Stimulated activated naive B cell treated with anti-CD40 and anti-IgM and Interleukin-4, amounts not matched to agents 10 μg/mL and 1 μg/mL and 100 μg/mL, for 72 hours (primary cell): Measurements from ENCODE around the gene NOC2L.

Experiments
- ATAC-seq, 2 donors: fragments of 150-1000 bp; cut with Tn5 transposase; replicated peaks; 2 replicates each; pipeline ENCODE4 v1.10.0; 2021; ENCODE audit warnings: moderate library complexity in 1 of 2
- DNase-seq: peaks from one replicate; pipeline ENCODE4 v3.0.0; 2021
- H3K27ac Mint-ChIP-seq: one replicate; pipeline ENCODE4 v1.8.0; 2022; ENCODE audit warnings: mild to moderate bottlenecking, mixed read lengths
- H3K27me3 Mint-ChIP-seq, 2 donors: one replicate each; pipeline ENCODE4 v1.8.0; 2022; ENCODE audit warnings: mixed read lengths in 2 of 2
- H3K36me3 Mint-ChIP-seq, 2 donors: one replicate each; pipeline ENCODE4 v1.8.0; 2022; ENCODE audit warnings: mixed read lengths in 2 of 2, mild to moderate bottlenecking in 1 of 2
- H3K4me1 Mint-ChIP-seq, 2 donors: one replicate each; pipeline ENCODE4 v1.8.0; 2022; ENCODE audit warnings: mixed read lengths in 2 of 2, mild to moderate bottlenecking in 1 of 2
- H3K4me3 Mint-ChIP-seq, 2 donors: one replicate each; pipeline ENCODE4 v1.8.0; 2022; ENCODE audit warnings: mild to moderate bottlenecking in 2 of 2, mixed read lengths in 2 of 2, moderate library complexity in 1 of 2
- H3K9me3 Mint-ChIP-seq, 2 donors: one replicate each; pipeline ENCODE4 v1.8.0; 2022; ENCODE audit warnings: mixed read lengths in 2 of 2, mild to moderate bottlenecking in 1 of 2

The NOC2L gene

GRCh38 chr1:974293-974640 is 15.2 kb upstream of the NOC2L start:
- Mint-ChIP-seq H3K9me3 (peaks cover 0 to 4% of the 10 kb centered on the region in 2 donors), H3K36me3 (peaks cover 0 to 7% of the 10 kb centered on the region in 2 donors), H3K27me3 (peaks cover 41 to 57% of the 10 kb centered on the region in 2 donors), H3K4me3 (no peak overlapping the region), H3K27ac (no peak overlapping the region), H3K4me1 (peaks cover 9% of the 10 kb centered on the region in 2 donors)
- DNase-seq (no peak), ATAC-seq (no peak)

GRCh38 chr1:973459-974292 is 14.6 kb upstream of the NOC2L start:
- Mint-ChIP-seq H3K9me3 (peaks cover 0 to 4% of the 10 kb centered on the region in 2 donors), H3K27ac (no peak overlapping the region), H3K4me3 (no peak overlapping the region), H3K36me3 (peaks cover 0 to 7% of the 10 kb centered on the region in 2 donors), H3K4me1 (peaks cover 9% of the 10 kb centered on the region in 2 donors), H3K27me3 (peaks cover 46 to 63% of the 10 kb centered on the region in 2 donors)
- DNase-seq, result no peak
- no peak for ATAC-seq

- Mint-ChIP-seq H3K9me3 (no peaks in the 10 kb centered on the region), H3K27me3 (peaks cover 46 to 62% of the 10 kb centered on the region in 2 donors), H3K36me3 (peaks cover 0 to 3% of the 10 kb centered on the region in 2 donors), H3K27ac (no peak overlapping the region), H3K4me1 (peaks cover 5 to 9% of the 10 kb centered on the region in 2 donors), H3K4me3 (no peak overlapping the region)
- no peak for ATAC-seq
- no peak for DNase-seq
Observed at GRCh38 chr1:972726-973458, 13.8 kb upstream of the NOC2L start.

GRCh38 chr1:971751-972506 is 12.9 kb upstream of the NOC2L start:
- Mint-ChIP-seq H3K9me3 (no peaks in the 10 kb centered on the region), H3K36me3 (peaks cover 0 to 3% of the 10 kb centered on the region in 2 donors), H3K27me3 (peaks cover 46 to 61% of the 10 kb centered on the region in 2 donors), H3K4me3 (no peak overlapping the region), H3K27ac (no peak overlapping the region), H3K4me1 (peaks cover 5 to 14% of the 10 kb centered on the region in 2 donors)
- DNase-seq (no peak), ATAC-seq (no peak)

- ATAC-seq, result no peak
- Mint-ChIP-seq H3K4me3 (no peak overlapping the region), H3K36me3 (peaks cover 0 to 3% of the 10 kb centered on the region in 2 donors), H3K27ac (no peak overlapping the region), H3K4me1 (peaks cover 5 to 17% of the 10 kb centered on the region in 2 donors), H3K9me3 (no peaks in the 10 kb centered on the region), H3K27me3 (peaks cover 46 to 61% of the 10 kb centered on the region in 2 donors)
- no peak for DNase-seq
Observed at GRCh38 chr1:970973-971730, 12.1 kb upstream of the NOC2L start.

GRCh38 chr1:970242-970972 is 11.4 kb upstream of the NOC2L start:
- ATAC-seq (no peak), DNase-seq (no peak)
- H3K9me3 Mint-ChIP-seq, result no peaks in the 10 kb centered on the region
- H3K4me1 Mint-ChIP-seq, result peaks cover 5 to 17% of the 10 kb centered on the region in 2 donors
- H3K36me3 Mint-ChIP-seq, result peaks cover 0 to 3% of the 10 kb centered on the region in 2 donors
- H3K4me3 Mint-ChIP-seq, result no peak overlapping the region
- H3K27ac Mint-ChIP-seq, result no peak overlapping the region
- H3K27me3 Mint-ChIP-seq, result peaks cover 40 to 54% of the 10 kb centered on the region in 2 donors

GRCh38 chr1:969260-969855 is 10.3 kb upstream of the NOC2L start:
- H3K4me1 Mint-ChIP-seq, result peaks cover 6 to 22% of the 10 kb centered on the region in 2 donors
- no peaks in the 10 kb centered on the region for H3K9me3 Mint-ChIP-seq
- peaks cover 32 to 44% of the 10 kb centered on the region in 2 donors for H3K27me3 Mint-ChIP-seq
- no peak overlapping the region for H3K4me3 Mint-ChIP-seq
- H3K27ac Mint-ChIP-seq, result no peak overlapping the region
- H3K36me3 Mint-ChIP-seq, result peaks cover 2 to 6% of the 10 kb centered on the region in 2 donors
- no peak for ATAC-seq
- no peak for DNase-seq

GRCh38 chr1:967466-968343 is 8.6 kb upstream of the NOC2L start:
- Mint-ChIP-seq H3K27ac (no peak overlapping the region), H3K27me3 (peaks cover 23 to 27% of the 10 kb centered on the region in 2 donors), H3K36me3 (peaks cover 2 to 14% of the 10 kb centered on the region in 2 donors), H3K9me3 (no peaks in the 10 kb centered on the region), H3K4me3 (peak overlapping the region in 1 of 2 donors; percentile 2), H3K4me1 (peaks cover 6 to 22% of the 10 kb centered on the region in 2 donors)
- ATAC-seq (no peak), DNase-seq (no peak)

GRCh38 chr1:966704-967300 is 7.7 kb upstream of the NOC2L start:
- DNase-seq, result peak; percentile 37
- Mint-ChIP-seq H3K4me1 (peaks cover 9 to 24% of the 10 kb centered on the region in 2 donors), H3K36me3 (peaks cover 6 to 18% of the 10 kb centered on the region in 2 donors), H3K27me3 (peaks cover 20 to 26% of the 10 kb centered on the region in 2 donors), H3K9me3 (no peaks in the 10 kb centered on the region), H3K27ac (no peak overlapping the region), H3K4me3 (peak overlapping the region; percentile 84 to 87)
- ATAC-seq, result peak; percentile 86

- Mint-ChIP-seq H3K4me3 (peak within 1 kb of the TSS; percentile 84 to 87), H3K27ac (no peak within 1 kb of the TSS), H3K27me3 (peaks cover 16 to 20% of the 10 kb centered on the region in 2 donors), H3K4me1 (peaks cover 9 to 29% of the 10 kb centered on the region in 2 donors), H3K9me3 (no peaks in the 10 kb centered on the region), H3K36me3 (peaks cover 6 to 18% of the 10 kb centered on the region in 2 donors)
- ATAC-seq, result peak; percentile 72 to 79
- DNase-seq, result no peak
Observed at GRCh38 chr1:966135-966703, 7.2 kb upstream of the NOC2L start, which contains the start of gene PLEKHN1. Gene PLEKHN1, plus strand, starts transcription at chr1:966482. Its CDS starts 50 bp downstream, at chr1:966532.

GRCh38 chr1:965526-966134 is 6.6 kb upstream of the NOC2L start:
- Mint-ChIP-seq H3K27ac (no peak overlapping the region), H3K4me1 (peaks cover 9 to 31% of the 10 kb centered on the region in 2 donors), H3K36me3 (peaks cover 6 to 18% of the 10 kb centered on the region in 2 donors), H3K9me3 (no peaks in the 10 kb centered on the region), H3K27me3 (peaks cover 16 to 17% of the 10 kb centered on the region in 2 donors), H3K4me3 (peak overlapping the region; percentile 46 to 61)
- no peak for DNase-seq
- ATAC-seq, result no peak
